Measurements from ENCODE around the gene GPC6.

- no peak for TF ChIP-seq CTCF (IDR thresholded peaks at IDR 0.05 in 2 of 3, conservative IDR thresholded peaks at IDR 0.05 in 1 of 3; ENCODE audit: borderline replicate concordance in 1 of 3, insufficient read depth in 1 of 3, low read depth in 2 of 3, low read length in 2 of 3)
- no peak for TF ChIP-seq ZFX (IDR thresholded peaks at IDR 0.05)
- no peak for TF ChIP-seq POLR2AphosphoS5 (IDR thresholded peaks at IDR 0.05; ENCODE audit: low read depth, low read length)
- TF ChIP-seq REST (IDR thresholded peaks at IDR 0.05; ENCODE audit: low read depth) = no peak
- TF ChIP-seq ZNF274 (IDR thresholded peaks at IDR 0.05; ENCODE audit: low read depth, low read length) = no peak
These were observed 1101.9 kb downstream of the GPC6 start for GRCh38 chr13:94328381-94329041.
